G401 (cell line): ENCODE measurements around the gene ZNF486. TPM values are rescaled to one million over a fixed set of nuclear protein-coding genes. Genes with fewer than 3 reads are reported as not detected.
"Not testable (repeated sequence)": the region's sequence is repeated elsewhere in the genome, so short reads cannot be mapped to it uniquely, and the experiment has no call there.

Experiments used
- DNase-seq: peaks from one replicate; pipeline ENCODE4 v3.0.0-alpha.2; 2015; ENCODE audit warnings: low spot score
- in situ Hi-C: cut with HindIII; loops from 2 replicates; pipeline ENCODE4 v1.10.0; 2016; ENCODE audit warnings: low sequenced_read_pairs, mixed read lengths
- total RNA-seq: library from RNA; depleted of rRNA; stranded (reverse); fragments of >200 nt; shearing (Covaris generic); gene quantifications from 2 replicates; pipeline ENCODE4 v1.2.3, GENCODE V29; 2014; rRNA removed

Gene ZNF486
- total RNA-seq, 1 experiment from 2014 or later = not detected

- in situ Hi-C loops, DNase-seq: not testable (repeated sequence)
Measured at GRCh38 chr19:20214366-20214765, 47.4 kb downstream of the ZNF486 start.

GRCh38 chr19:20221605-20222004 is 54.6 kb downstream of the ZNF486 start:
- in situ Hi-C loops = not testable (repeated sequence)

GRCh38 chr19:20233105-20233504 is 66.1 kb downstream of the ZNF486 start:
- in situ Hi-C loops = no loop called here
- DNase-seq = no peak

More at GRCh38 chr19:20221605-20222004, 54.6 kb downstream of the ZNF486 start:
- DNase-seq = not testable (repeated sequence)

GRCh38 chr19:20235156-20235555 is 68.1 kb downstream of the ZNF486 start:
- in situ Hi-C loops = no loop called here

GRCh38 chr19:20237773-20238623 is 71.0 kb downstream of the ZNF486 start:
- peak; percentile 89 for DNase-seq
- in situ Hi-C loops = no loop called here

More at GRCh38 chr19:20235156-20235555, 68.1 kb downstream of the ZNF486 start:
- no peak for DNase-seq

- in situ Hi-C loops = no loop called here
- DNase-seq = no peak
Measured at GRCh38 chr19:20243629-20244028, 76.6 kb downstream of the ZNF486 start.

- in situ Hi-C loops = no loop called here
- DNase-seq = no peak
Measured at GRCh38 chr19:20244356-20244755, 77.3 kb downstream of the ZNF486 start.

- DNase-seq = no peak
- in situ Hi-C loops = no loop called here
Measured at GRCh38 chr19:20245309-20245708, 78.3 kb downstream of the ZNF486 start.

GRCh38 chr19:20247016-20247683 is 80.1 kb downstream of the ZNF486 start:
- in situ Hi-C loops = no loop called here
- peak; percentile 41 for DNase-seq

GRCh38 chr19:20248258-20248657 is 81.2 kb downstream of the ZNF486 start:
- in situ Hi-C loops, DNase-seq: not testable (repeated sequence)

Other genes with a start within 250 kb of the ZNF486 start
- gene ZNF682, start 127.7 kb upstream of the ZNF486 start, total RNA-seq = 0.62 TPM in 1 of 2 replicates, not detected in the other
- gene ZNF90, start 89.2 kb upstream of the ZNF486 start, total RNA-seq = not detected in 2 replicates